ENCODE measurements around the gene MKKS.

MKKS gene

DNA sequence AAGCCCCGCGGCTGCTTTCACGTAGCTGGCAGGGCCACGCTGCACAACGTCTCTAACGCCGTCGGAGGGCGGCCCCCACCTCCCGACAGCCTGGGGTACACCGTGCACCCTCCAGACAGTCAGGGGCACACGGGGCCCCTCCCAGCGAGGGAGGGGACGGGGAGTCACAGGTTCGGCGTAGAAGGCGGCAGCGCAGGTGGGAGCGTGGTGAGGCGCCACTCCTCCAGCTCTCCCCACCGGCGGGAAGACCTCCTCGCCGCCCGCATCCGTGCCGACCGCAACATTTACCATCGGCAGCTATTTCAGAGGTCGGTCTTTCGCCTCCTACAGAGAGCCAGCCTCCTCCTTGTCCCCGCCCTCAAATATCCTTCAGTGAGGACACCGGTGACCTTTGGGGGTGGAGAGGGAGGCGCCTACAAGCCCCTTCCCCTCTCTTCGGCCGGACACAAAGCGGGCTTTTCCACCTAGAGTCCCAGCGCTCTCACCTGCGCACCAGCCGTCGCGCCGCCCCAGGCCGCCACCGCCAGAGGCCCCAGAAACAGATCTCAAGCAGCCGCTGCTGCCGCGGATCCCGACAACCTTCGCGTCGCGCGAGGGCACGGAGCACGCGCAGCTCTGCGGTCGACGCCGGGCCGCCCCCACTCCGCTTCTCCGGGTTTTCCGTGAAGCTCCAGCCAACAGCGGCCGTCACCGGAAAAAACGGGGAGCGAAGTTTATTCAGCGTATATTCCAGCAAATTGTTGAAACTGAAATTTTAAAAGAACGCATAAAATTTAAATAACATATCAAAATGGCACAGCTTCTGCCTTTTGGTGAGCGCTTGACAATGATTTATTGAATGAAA lies at the start of gene MKKS:
TSS of gene MKKS (minus strand) at position 600 of the 844 bp plus-strand sequence. CDS start 20,708 bp downstream, outside the sequence.
- DNase-seq (ENCODE audit: low read depth): peak; percentile 97

GRCh38 chr20:10483691-10484090 lies 49.7 kb upstream of the MKKS start:
- DNase-seq (ENCODE audit: low read depth): no peak

GRCh38 chr20:10481676-10482075 lies 47.7 kb upstream of the MKKS start:
- DNase-seq (ENCODE audit: low read depth): no peak

DNA sequence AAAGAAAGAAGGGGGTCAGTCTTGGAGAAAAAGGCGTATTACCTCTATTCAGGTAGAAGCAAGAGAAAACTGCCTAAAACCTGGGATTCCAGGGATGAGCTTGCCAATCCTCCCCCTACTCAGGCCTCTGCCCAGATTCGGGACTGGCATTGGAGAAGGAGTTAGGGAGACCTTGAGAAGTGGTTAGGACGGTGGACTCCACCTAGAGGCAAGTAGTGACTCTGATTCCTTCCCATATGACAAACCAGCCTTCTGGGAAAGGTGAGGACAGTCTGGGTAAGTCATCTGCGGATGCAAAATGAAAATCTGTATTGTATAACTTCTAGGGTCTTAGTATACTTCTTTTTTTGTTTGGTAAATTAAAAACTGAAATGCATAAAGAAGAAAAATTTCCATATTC lies 44.9 kb upstream of the MKKS start:
- no peak for DNase-seq (ENCODE audit: low read depth)

GRCh38 chr20:10478205-10478604 lies 44.2 kb upstream of the MKKS start:
- no peak for DNase-seq (ENCODE audit: low read depth)

DNA sequence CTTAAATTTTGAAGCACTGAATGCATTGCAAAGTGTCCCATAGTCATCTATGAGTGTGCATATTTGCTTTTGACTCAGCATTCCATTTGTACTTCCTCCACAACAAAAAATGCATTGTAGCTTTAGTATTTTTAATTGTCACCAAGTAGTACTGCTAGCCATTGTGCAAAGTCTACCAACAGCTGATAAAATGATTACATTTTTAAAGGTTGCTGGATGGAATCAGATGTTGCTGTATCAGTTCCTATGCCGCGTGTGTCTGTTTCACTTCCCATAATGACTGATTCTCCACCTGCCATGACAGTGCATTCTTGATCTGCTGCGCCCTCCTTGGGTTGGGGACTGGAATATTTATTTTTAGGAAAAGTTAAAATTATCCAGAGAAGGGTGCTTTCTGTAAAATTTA lies 42.3 kb upstream of the MKKS start:
- DNase-seq (ENCODE audit: low read depth): peak; percentile 16

GRCh38 chr20:10475225-10475624 lies 41.2 kb upstream of the MKKS start:
- DNase-seq (ENCODE audit: low read depth): no peak

GRCh38 chr20:10474606-10475184 lies 40.7 kb upstream of the MKKS start:
- no peak for DNase-seq (ENCODE audit: low read depth)

- no peak for DNase-seq (ENCODE audit: low read depth)
Observed at GRCh38 chr20:10472871-10473270, 38.8 kb upstream of the MKKS start.

GRCh38 chr20:10470276-10470675 lies 36.3 kb upstream of the MKKS start:
- DNase-seq (ENCODE audit: low read depth): no peak

DNA sequence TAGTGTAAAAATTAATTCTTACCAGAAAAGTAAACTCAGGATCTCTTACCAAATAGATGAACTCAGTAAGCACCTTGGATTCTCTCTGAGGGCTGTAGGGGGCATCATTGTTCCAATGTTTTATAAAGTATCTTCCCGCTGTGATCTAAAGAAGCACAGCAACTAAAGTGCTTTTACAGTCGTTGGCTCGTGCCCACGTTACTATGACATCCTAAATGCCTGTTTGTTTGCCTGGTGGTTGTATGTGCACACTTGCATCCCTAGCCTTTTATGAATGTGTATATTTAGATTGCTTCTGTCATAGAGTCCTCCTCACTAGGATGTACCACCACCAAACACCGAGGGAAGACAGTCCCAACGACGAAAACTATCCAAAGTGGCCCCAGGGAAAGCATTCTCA lies 35.6 kb upstream of the MKKS start:
- peak; percentile 90 for DNase-seq (ENCODE audit: low read depth)

GRCh38 chr20:10469056-10469455 lies 35.0 kb upstream of the MKKS start:
- DNase-seq (ENCODE audit: low read depth): no peak

- DNase-seq (ENCODE audit: low read depth): no peak
Observed at GRCh38 chr20:10468340-10468845, 34.4 kb upstream of the MKKS start.

DNA sequence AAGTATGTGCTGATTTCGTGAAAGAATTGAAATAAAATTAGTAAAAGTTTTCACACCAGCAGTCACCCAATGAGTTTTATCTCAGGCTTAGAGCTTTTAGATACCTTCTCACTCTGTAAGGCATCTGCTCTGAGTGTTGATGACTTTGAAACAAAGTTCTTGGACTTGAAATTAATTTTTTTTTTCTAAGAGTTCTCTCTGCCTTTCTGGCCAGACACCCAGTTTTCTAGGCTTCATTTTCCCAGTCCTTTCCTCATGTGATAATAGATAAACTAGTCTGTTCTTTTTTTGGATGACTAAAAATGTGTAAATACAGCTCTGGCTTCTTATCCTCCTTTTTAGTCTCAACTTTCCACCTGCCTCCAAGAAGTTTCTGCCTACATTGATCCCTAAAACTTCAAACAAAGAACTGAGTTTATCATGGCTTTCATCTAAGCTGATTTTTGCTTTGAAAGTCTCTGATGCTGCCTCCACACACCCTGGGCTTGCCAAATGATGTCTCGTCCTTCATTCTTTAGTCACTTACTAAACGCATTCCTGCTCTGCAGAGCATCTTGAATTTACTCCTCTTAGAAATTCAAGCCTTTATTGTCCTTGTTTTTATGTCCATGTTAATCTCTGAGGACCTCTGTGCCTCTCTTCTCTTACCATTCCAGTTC lies 33.8 kb upstream of the MKKS start:
- peak; percentile 38 for DNase-seq (ENCODE audit: low read depth)

- no peak for DNase-seq (ENCODE audit: low read depth)
Observed at GRCh38 chr20:10466855-10467254, 32.8 kb upstream of the MKKS start.

GRCh38 chr20:10466325-10466724 lies 32.3 kb upstream of the MKKS start:
- no peak for DNase-seq (ENCODE audit: low read depth)

DNA sequence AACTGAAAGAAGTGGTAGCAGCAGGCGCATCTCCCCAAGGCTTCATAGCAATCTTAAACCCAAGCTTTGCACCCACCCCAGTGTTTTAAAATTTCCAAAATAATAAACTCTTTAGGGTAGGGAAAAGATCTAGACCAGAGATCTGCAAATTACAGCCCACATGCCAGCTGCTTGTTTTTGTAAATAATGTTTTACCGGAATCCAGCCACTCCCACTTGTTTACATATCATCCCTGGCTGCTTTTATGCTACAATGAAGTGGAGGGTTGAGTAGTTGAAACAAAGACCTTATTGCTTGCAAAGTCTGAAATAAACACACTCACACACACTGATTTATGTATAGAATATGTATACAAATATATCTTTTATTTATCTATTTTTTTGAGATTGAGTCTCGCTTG lies 31.1 kb upstream of the MKKS start:
- DNase-seq (ENCODE audit: low read depth): no peak

DNA sequence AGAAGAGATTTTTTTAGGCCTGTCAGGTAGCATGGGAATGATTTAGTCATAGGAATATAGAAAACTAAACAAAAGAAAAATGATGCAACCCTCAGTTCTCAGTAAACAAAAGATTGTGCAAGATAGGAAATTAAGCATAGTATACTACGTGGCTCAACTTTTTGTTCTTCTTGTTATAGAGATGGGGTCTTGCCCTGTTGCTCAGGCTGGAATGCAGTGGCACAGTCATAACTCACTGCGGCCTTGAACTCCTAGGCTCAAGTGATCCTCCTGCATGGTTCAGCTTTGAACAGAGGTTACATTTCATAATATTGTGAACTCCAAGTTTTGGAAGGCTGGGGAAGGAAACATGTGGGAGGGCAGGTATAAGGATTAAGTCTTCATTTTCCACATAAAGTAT lies 29.6 kb upstream of the MKKS start:
- peak; percentile 61 for DNase-seq (ENCODE audit: low read depth)

- DNase-seq (ENCODE audit: low read depth): no peak
Observed at GRCh38 chr20:10462516-10462915, 28.5 kb upstream of the MKKS start.

GRCh38 chr20:10461495-10461894 lies 27.5 kb upstream of the MKKS start:
- DNase-seq (ENCODE audit: low read depth): no peak

DNA sequence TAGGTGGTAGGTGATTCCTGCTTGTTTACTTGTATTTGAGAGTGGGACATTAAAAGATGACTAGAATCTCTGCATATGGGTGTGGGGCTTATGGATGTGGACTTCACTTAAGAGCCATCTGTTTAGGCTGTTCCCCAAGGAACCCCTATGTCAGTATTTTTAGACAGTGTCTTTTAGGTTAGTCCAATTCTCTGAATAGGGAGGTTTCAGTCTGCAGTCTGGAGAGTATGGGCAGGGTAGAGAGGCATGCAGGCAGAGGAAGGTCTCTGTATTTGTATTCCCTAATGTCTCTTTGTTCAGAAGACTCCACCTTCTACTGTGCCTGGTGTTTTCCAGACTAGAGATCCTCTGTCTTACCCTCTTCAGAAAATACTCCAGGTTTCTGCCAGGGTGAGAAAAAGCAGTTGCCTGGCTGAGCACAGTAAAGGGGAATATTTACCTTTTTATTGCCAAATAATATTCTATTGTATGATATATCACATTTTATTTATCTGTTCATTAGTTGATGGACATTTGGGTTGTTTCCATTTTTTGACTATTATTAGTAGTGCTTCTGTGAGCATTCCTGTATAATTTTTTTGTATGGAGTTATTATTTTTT lies 20.2 kb upstream of the MKKS start:
- DNase-seq (ENCODE audit: low read depth): no peak

GRCh38 chr20:10453241-10453640 lies 19.2 kb upstream of the MKKS start:
- DNase-seq (ENCODE audit: low read depth): no peak

GRCh38 chr20:10449270-10449669 lies 15.2 kb upstream of the MKKS start:
- DNase-seq (ENCODE audit: low read depth): no peak
